ENCODE data around the gene PLXDC2. TPM values are rescaled to one million over a fixed set of nuclear protein-coding genes. Genes with fewer than 3 reads are reported as not detected.

PLXDC2 gene
- total RNA-seq, 2 donors from 2014 or later, result 0.07 to 0.09 TPM

GRCh38 chr10:20233423-20233822 is 417.2 kb downstream of the PLXDC2 start:
- H3K27ac Mint-ChIP-seq, result no peak overlapping the region
- H3K4me3 Mint-ChIP-seq, result no peak overlapping the region
- no peaks in the 10 kb centered on the region for H3K36me3 Mint-ChIP-seq (ENCODE audit: insufficient read depth in 2 of 2)
- H3K9me3 Mint-ChIP-seq, result peaks cover 4 to 8% of the 10 kb centered on the region in 2 donors
- H3K27me3 Mint-ChIP-seq (ENCODE audit: low read depth), result no peaks in the 10 kb centered on the region
- DNase-seq (no peak), ATAC-seq (replicated peaks in 1 of 2) (no peak)
- H3K4me1 Mint-ChIP-seq (ENCODE audit: low read depth), result no peaks in the 10 kb centered on the region

GRCh38 chr10:20234579-20234978 is 418.3 kb downstream of the PLXDC2 start:
- H3K4me1 Mint-ChIP-seq (ENCODE audit: low read depth), result no peaks in the 10 kb centered on the region
- DNase-seq (no peak), ATAC-seq (replicated peaks in 1 of 2) (no peak)
- H3K36me3 Mint-ChIP-seq (ENCODE audit: insufficient read depth in 2 of 2), result no peaks in the 10 kb centered on the region
- H3K27ac Mint-ChIP-seq, result no peak overlapping the region
- H3K4me3 Mint-ChIP-seq, result no peak overlapping the region
- H3K27me3 Mint-ChIP-seq (ENCODE audit: low read depth), result no peaks in the 10 kb centered on the region
- H3K9me3 Mint-ChIP-seq, result peaks cover 3 to 4% of the 10 kb centered on the region in 2 donors

GRCh38 chr10:20237091-20237570 is 420.9 kb downstream of the PLXDC2 start:
- Mint-ChIP-seq H3K9me3 (peaks cover 3 to 6% of the 10 kb centered on the region in 2 donors), H3K27me3 (ENCODE audit: low read depth) (no peaks in the 10 kb centered on the region), H3K4me3 (no peak overlapping the region), H3K36me3 (ENCODE audit: insufficient read depth in 2 of 2) (no peaks in the 10 kb centered on the region), H3K27ac (no peak overlapping the region), H3K4me1 (ENCODE audit: low read depth) (no peaks in the 10 kb centered on the region)
- DNase-seq (no peak), ATAC-seq (replicated peaks in 1 of 2) (no peak)

- DNase-seq (no peak), ATAC-seq (replicated peaks in 1 of 2) (no peak)
- no peaks in the 10 kb centered on the region for H3K36me3 Mint-ChIP-seq (ENCODE audit: insufficient read depth in 2 of 2)
- H3K4me1 Mint-ChIP-seq (ENCODE audit: low read depth), result no peaks in the 10 kb centered on the region
- no peak overlapping the region for H3K27ac Mint-ChIP-seq
- H3K9me3 Mint-ChIP-seq, result peaks cover 0 to 3% of the 10 kb centered on the region in 2 donors
- no peak overlapping the region for H3K4me3 Mint-ChIP-seq
- H3K27me3 Mint-ChIP-seq (ENCODE audit: low read depth), result no peaks in the 10 kb centered on the region
Measured at GRCh38 chr10:20237586-20237985, 421.4 kb downstream of the PLXDC2 start.

- Mint-ChIP-seq H3K27ac (no peak overlapping the region), H3K4me1 (ENCODE audit: low read depth) (no peaks in the 10 kb centered on the region), H3K9me3 (peaks cover 0 to 4% of the 10 kb centered on the region in 2 donors), H3K36me3 (ENCODE audit: insufficient read depth in 2 of 2) (no peaks in the 10 kb centered on the region), H3K4me3 (no peak overlapping the region), H3K27me3 (ENCODE audit: low read depth) (no peaks in the 10 kb centered on the region)
- DNase-seq, result no peak
- ATAC-seq (replicated peaks in 1 of 2), result no peak
Measured at GRCh38 chr10:20240643-20241042, 424.4 kb downstream of the PLXDC2 start.

GRCh38 chr10:20247454-20247853 is 431.2 kb downstream of the PLXDC2 start:
- no peaks in the 10 kb centered on the region for H3K27me3 Mint-ChIP-seq (ENCODE audit: low read depth)
- DNase-seq (no peak), ATAC-seq (replicated peaks in 1 of 2) (no peak)
- H3K4me3 Mint-ChIP-seq, result no peak overlapping the region
- no peaks in the 10 kb centered on the region for H3K36me3 Mint-ChIP-seq (ENCODE audit: insufficient read depth in 2 of 2)
- peaks cover 0 to 3% of the 10 kb centered on the region in 2 donors for H3K9me3 Mint-ChIP-seq
- no peak overlapping the region for H3K27ac Mint-ChIP-seq
- H3K4me1 Mint-ChIP-seq (ENCODE audit: low read depth), result no peaks in the 10 kb centered on the region

GRCh38 chr10:20247891-20248708 is 431.9 kb downstream of the PLXDC2 start:
- Mint-ChIP-seq H3K4me3 (no peak overlapping the region), H3K27me3 (ENCODE audit: low read depth) (no peaks in the 10 kb centered on the region), H3K9me3 (peaks cover 0 to 3% of the 10 kb centered on the region in 2 donors), H3K36me3 (ENCODE audit: insufficient read depth in 2 of 2) (no peaks in the 10 kb centered on the region), H3K4me1 (ENCODE audit: low read depth) (no peaks in the 10 kb centered on the region), H3K27ac (no peak overlapping the region)
- DNase-seq (no peak), ATAC-seq (replicated peaks in 1 of 2) (no peak)

GRCh38 chr10:20254078-20254477 is 437.8 kb downstream of the PLXDC2 start:
- ATAC-seq (replicated peaks in 1 of 2), result no peak
- Mint-ChIP-seq H3K4me3 (no peak overlapping the region), H3K27ac (no peak overlapping the region)

GRCh38 chr10:20254497-20254896 is 438.3 kb downstream of the PLXDC2 start:
- Mint-ChIP-seq H3K9me3 (peaks cover under 1 to 3% of the 10 kb centered on the region in 2 donors), H3K27me3 (ENCODE audit: low read depth) (no peaks in the 10 kb centered on the region), H3K4me1 (ENCODE audit: low read depth) (no peaks in the 10 kb centered on the region), H3K36me3 (ENCODE audit: insufficient read depth in 2 of 2) (no peaks in the 10 kb centered on the region), H3K27ac (no peak overlapping the region), H3K4me3 (no peak overlapping the region)
- ATAC-seq (replicated peaks in 1 of 2), result no peak
- DNase-seq, result no peak

More at GRCh38 chr10:20254078-20254477, 437.8 kb downstream of the PLXDC2 start:
- Mint-ChIP-seq H3K9me3 (peaks cover 2% of the 10 kb centered on the region in 2 donors), H3K36me3 (ENCODE audit: insufficient read depth in 2 of 2) (no peaks in the 10 kb centered on the region), H3K4me1 (ENCODE audit: low read depth) (no peaks in the 10 kb centered on the region), H3K27me3 (ENCODE audit: low read depth) (no peaks in the 10 kb centered on the region)
- no peak for DNase-seq

GRCh38 chr10:20256969-20257368 is 440.7 kb downstream of the PLXDC2 start:
- ATAC-seq (replicated peaks in 1 of 2) (no peak), DNase-seq (no peak)
- no peak overlapping the region for H3K27ac Mint-ChIP-seq
- H3K4me3 Mint-ChIP-seq, result no peak overlapping the region
- no peaks in the 10 kb centered on the region for H3K36me3 Mint-ChIP-seq (ENCODE audit: insufficient read depth in 2 of 2)
- no peaks in the 10 kb centered on the region for H3K27me3 Mint-ChIP-seq (ENCODE audit: low read depth)
- H3K4me1 Mint-ChIP-seq (ENCODE audit: low read depth), result no peaks in the 10 kb centered on the region
- peaks cover 0 to 7% of the 10 kb centered on the region in 2 donors for H3K9me3 Mint-ChIP-seq

GRCh38 chr10:20257422-20257821 is 441.2 kb downstream of the PLXDC2 start:
- Mint-ChIP-seq H3K27ac (no peak overlapping the region), H3K4me1 (ENCODE audit: low read depth) (no peaks in the 10 kb centered on the region), H3K27me3 (ENCODE audit: low read depth) (no peaks in the 10 kb centered on the region), H3K36me3 (ENCODE audit: insufficient read depth in 2 of 2) (no peaks in the 10 kb centered on the region), H3K9me3 (peaks cover 0 to 7% of the 10 kb centered on the region in 2 donors), H3K4me3 (no peak overlapping the region)
- DNase-seq (no peak), ATAC-seq (replicated peaks in 1 of 2) (no peak)

- H3K4me3 Mint-ChIP-seq, result no peak overlapping the region
- ATAC-seq (replicated peaks in 1 of 2) (no peak), DNase-seq (no peak)
- H3K9me3 Mint-ChIP-seq, result peaks cover 2 to 6% of the 10 kb centered on the region in 2 donors
- no peaks in the 10 kb centered on the region for H3K4me1 Mint-ChIP-seq (ENCODE audit: low read depth)
- H3K36me3 Mint-ChIP-seq (ENCODE audit: insufficient read depth in 2 of 2), result no peaks in the 10 kb centered on the region
- H3K27me3 Mint-ChIP-seq (ENCODE audit: low read depth), result no peaks in the 10 kb centered on the region
- no peak overlapping the region for H3K27ac Mint-ChIP-seq
Measured at GRCh38 chr10:20265146-20265545, 448.9 kb downstream of the PLXDC2 start.

GRCh38 chr10:20267734-20268133 is 451.5 kb downstream of the PLXDC2 start:
- H3K4me1 Mint-ChIP-seq (ENCODE audit: low read depth), result no peaks in the 10 kb centered on the region
- no peak overlapping the region for H3K4me3 Mint-ChIP-seq
- DNase-seq (no peak), ATAC-seq (replicated peaks in 1 of 2) (no peak)
- no peak overlapping the region for H3K27ac Mint-ChIP-seq
- no peaks in the 10 kb centered on the region for H3K27me3 Mint-ChIP-seq (ENCODE audit: low read depth)
- H3K36me3 Mint-ChIP-seq (ENCODE audit: insufficient read depth in 2 of 2), result no peaks in the 10 kb centered on the region
- H3K9me3 Mint-ChIP-seq, result peaks cover 6 to 13% of the 10 kb centered on the region in 2 donors

GRCh38 chr10:20271490-20271889 is 455.3 kb downstream of the PLXDC2 start:
- H3K4me1 Mint-ChIP-seq (ENCODE audit: low read depth), result no peaks in the 10 kb centered on the region
- H3K36me3 Mint-ChIP-seq (ENCODE audit: insufficient read depth in 2 of 2), result no peaks in the 10 kb centered on the region
- ATAC-seq (replicated peaks in 1 of 2), result no peak

More at GRCh38 chr10:20271490-20271889, 455.3 kb downstream of the PLXDC2 start:
- Mint-ChIP-seq H3K4me3 (no peak overlapping the region), H3K9me3 (peaks cover 9 to 15% of the 10 kb centered on the region in 2 donors), H3K27ac (no peak overlapping the region), H3K27me3 (ENCODE audit: low read depth) (no peaks in the 10 kb centered on the region)
- no peak for DNase-seq

Data from activated T-cell treated with anti-CD3 and anti-CD28 coated beads, Interleukin-2, amount 50 U/mL, for 72 hours (primary cell).